ENCODE results near the gene WDR46.

WDR46 gene

DNA sequence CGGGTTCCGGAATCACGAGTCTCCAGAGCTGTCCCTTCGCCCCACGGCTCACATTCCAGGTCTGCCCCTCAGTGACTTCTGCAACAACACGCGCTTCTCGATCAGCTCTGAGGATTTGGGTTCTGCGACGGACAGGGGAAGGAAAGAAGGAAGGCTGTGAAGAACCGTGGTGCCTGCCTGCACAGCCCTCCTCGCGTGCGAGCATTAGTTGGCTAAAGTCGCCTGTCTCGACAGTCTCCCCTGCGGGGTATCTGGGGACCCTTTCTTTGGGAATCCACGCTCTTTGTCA, 40.5 kb downstream of the WDR46 start (continued):
- TF ChIP-seq REST (tag by site-specific recombination; IDR thresholded peaks at IDR 0.05): no peak
- TF ChIP-seq ZNF394 (tag by site-specific recombination; IDR thresholded peaks at IDR 0.05; ENCODE audit: borderline replicate concordance): peak; percentile 9; the same call in 1 of the 2 replicates
- TF ChIP-seq ZNF2 (tag by site-specific recombination; IDR thresholded peaks at IDR 0.05): peak; percentile 56; the same call in 1 of the 2 replicates
- TF ChIP-seq PRDM1 (tag by site-specific recombination; IDR thresholded peaks at IDR 0.05): no peak
- TF ChIP-seq ZEB2 (tag by site-specific recombination; IDR thresholded peaks at IDR 0.05): peak; percentile 7; the same call in 1 of the 2 replicates
- TF ChIP-seq ZNF366 (tag by site-specific recombination; conservative IDR thresholded peaks at IDR 0.05): peak; percentile 56; the same call in 1 of the 2 replicates
- no peak for TF ChIP-seq KLF17 (tag by site-specific recombination; IDR thresholded peaks at IDR 0.05)
- no peak for TF ChIP-seq GFI1B (tag by site-specific recombination; IDR thresholded peaks at IDR 0.05)
- no peak; the same call in 1 of the 2 replicates for TF ChIP-seq MZF1 (tag by site-specific recombination; IDR thresholded peaks at IDR 0.05; ENCODE audit: borderline replicate concordance)
- TF ChIP-seq, protein P1, sequence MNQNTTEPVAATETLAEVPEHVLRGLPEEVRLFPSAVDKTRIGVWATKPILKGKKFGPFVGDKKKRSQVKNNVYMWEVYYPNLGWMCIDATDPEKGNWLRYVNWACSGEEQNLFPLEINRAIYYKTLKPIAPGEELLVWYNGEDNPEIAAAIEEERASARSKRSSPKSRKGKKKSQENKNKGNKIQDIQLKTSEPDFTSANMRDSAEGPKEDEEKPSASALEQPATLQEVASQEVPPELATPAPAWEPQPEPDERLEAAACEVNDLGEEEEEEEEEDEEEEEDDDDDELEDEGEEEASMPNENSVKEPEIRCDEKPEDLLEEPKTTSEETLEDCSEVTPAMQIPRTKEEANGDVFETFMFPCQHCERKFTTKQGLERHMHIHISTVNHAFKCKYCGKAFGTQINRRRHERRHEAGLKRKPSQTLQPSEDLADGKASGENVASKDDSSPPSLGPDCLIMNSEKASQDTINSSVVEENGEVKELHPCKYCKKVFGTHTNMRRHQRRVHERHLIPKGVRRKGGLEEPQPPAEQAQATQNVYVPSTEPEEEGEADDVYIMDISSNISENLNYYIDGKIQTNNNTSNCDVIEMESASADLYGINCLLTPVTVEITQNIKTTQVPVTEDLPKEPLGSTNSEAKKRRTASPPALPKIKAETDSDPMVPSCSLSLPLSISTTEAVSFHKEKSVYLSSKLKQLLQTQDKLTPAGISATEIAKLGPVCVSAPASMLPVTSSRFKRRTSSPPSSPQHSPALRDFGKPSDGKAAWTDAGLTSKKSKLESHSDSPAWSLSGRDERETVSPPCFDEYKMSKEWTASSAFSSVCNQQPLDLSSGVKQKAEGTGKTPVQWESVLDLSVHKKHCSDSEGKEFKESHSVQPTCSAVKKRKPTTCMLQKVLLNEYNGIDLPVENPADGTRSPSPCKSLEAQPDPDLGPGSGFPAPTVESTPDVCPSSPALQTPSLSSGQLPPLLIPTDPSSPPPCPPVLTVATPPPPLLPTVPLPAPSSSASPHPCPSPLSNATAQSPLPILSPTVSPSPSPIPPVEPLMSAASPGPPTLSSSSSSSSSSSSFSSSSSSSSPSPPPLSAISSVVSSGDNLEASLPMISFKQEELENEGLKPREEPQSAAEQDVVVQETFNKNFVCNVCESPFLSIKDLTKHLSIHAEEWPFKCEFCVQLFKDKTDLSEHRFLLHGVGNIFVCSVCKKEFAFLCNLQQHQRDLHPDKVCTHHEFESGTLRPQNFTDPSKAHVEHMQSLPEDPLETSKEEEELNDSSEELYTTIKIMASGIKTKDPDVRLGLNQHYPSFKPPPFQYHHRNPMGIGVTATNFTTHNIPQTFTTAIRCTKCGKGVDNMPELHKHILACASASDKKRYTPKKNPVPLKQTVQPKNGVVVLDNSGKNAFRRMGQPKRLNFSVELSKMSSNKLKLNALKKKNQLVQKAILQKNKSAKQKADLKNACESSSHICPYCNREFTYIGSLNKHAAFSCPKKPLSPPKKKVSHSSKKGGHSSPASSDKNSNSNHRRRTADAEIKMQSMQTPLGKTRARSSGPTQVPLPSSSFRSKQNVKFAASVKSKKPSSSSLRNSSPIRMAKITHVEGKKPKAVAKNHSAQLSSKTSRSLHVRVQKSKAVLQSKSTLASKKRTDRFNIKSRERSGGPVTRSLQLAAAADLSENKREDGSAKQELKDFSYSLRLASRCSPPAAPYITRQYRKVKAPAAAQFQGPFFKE (tag by site-specific recombination; IDR thresholded peaks at IDR 0.05; ENCODE audit: borderline replicate concordance): no peak
- TF ChIP-seq KLF8 (tag by site-specific recombination; IDR thresholded peaks at IDR 0.05): 0 out of 2 replicates have a peak, but pooled peaks have one; percentile 3
- TF ChIP-seq ZNF501 (tag by site-specific recombination; IDR thresholded peaks at IDR 0.05): 0 out of 2 replicates have a peak, but pooled peaks have one; percentile 8
- TF ChIP-seq ZNF777 (tag by site-specific recombination; IDR thresholded peaks at IDR 0.05; ENCODE audit: borderline replicate concordance): 0 out of 2 replicates have a peak, but pooled peaks have one; percentile 37
- TF ChIP-seq ZNF600 (tag by site-specific recombination; IDR thresholded peaks at IDR 0.05): 0 out of 2 replicates have a peak, but pooled peaks have one; percentile 92
- no peak for TF ChIP-seq ZBTB20 (tag by site-specific recombination; IDR thresholded peaks at IDR 0.05)
- no peak for TF ChIP-seq ZNF571 (tag by site-specific recombination; IDR thresholded peaks at IDR 0.05)
- TF ChIP-seq ZSCAN30 (tag by site-specific recombination; IDR thresholded peaks at IDR 0.05): no peak
- no peak for TF ChIP-seq ZNF701 (tag by site-specific recombination; IDR thresholded peaks at IDR 0.05)

Data from HEK293 (cell line).